Breast epithelium (tissue), 3 donors: ENCODE data around the gene HSPB7.

Experiments
- CTCF ChIP-seq, 3 donors: fragments of 450-650 bp; IDR thresholded peaks; one replicate each; pipeline ENCODE4 v1.5.1; 2016 to 2017; ENCODE audit warnings: antibody characterized with exemption in 3 of 3, mild to moderate bottlenecking in 3 of 3, moderate library complexity in 3 of 3
- POLR2A ChIP-seq: fragments of 450-650 bp; IDR thresholded peaks from one replicate; pipeline ENCODE4 v1.6.1; 2016; ENCODE audit warnings: antibody characterized with exemption, mild to moderate bottlenecking, moderate library complexity

GRCh38 chr1:15992582-15993500 is 25.0 kb downstream of the HSPB7 start:
- TF ChIP-seq CTCF (IDR thresholded peaks at IDR 0.05): no peak
- TF ChIP-seq POLR2A: no peak
